Neural progenitor cell (in vitro differentiated cells): ENCODE data around the gene DOK5. TPM values are rescaled to one million over a fixed set of nuclear protein-coding genes. Genes with fewer than 3 reads are reported as not detected.
A peak's percentile ranks its signal among the peaks of the same experiment; 100 is the strongest.

ENCODE experiments used
- DNase-seq: peaks from one replicate; pipeline ENCODE4 v3.0.0-alpha.2; 2016; ENCODE audit warnings: low spot score
- H2AFZ ChIP-seq: fragments of 200-600 bp; sonication (generic); replicated peaks from 2 replicates; pipeline ENCODE4 v1.6.1; 2016; ENCODE audit warnings: antibody characterized with exemption
- H3F3A ChIP-seq: fragments of 200-600 bp; sonication (generic); 2 replicates; pipeline ENCODE4 v1.6.1; 2016; ENCODE audit warnings: antibody characterized with exemption, low read depth
- H3K27ac ChIP-seq: fragments of 200-600 bp; sonication (generic); 2 replicates; pipeline ENCODE4 v1.5.1; 2016; ENCODE audit warnings: mild to moderate bottlenecking
- H3K27me3 ChIP-seq: fragments of 200-600 bp; sonication (generic); 2 replicates; pipeline ENCODE4 v1.6.1; 2016; ENCODE audit warnings: mild to moderate bottlenecking, moderate library complexity
- H3K36me3 ChIP-seq: fragments of 200-600 bp; sonication (generic); 2 replicates; pipeline ENCODE4 v1.5.1; 2016
- H3K4me1 ChIP-seq: fragments of 200-600 bp; sonication (generic); 2 replicates; pipeline ENCODE4 v1.6.1; 2016; ENCODE audit warnings: mixed run types
- H3K4me2 ChIP-seq: fragments of 200-600 bp; sonication (generic); 2 replicates; pipeline ENCODE4 v1.6.1; 2016
- H3K4me3 ChIP-seq: fragments of 200-600 bp; sonication (generic); 2 replicates; pipeline ENCODE4 v1.5.1; 2016
- H3K79me2 ChIP-seq: fragments of 200-600 bp; sonication (generic); 2 replicates; pipeline ENCODE4 v1.6.1; 2016; ENCODE audit warnings: low read depth
- H3K9ac ChIP-seq: fragments of 200-600 bp; sonication (generic); 2 replicates; pipeline ENCODE4 v1.6.1; 2016
- H3K9me3 ChIP-seq: fragments of 200-600 bp; sonication (generic); 2 replicates; pipeline ENCODE4 v1.5.1; 2016; ENCODE audit warnings: low read depth
- H4K20me1 ChIP-seq: fragments of 200-600 bp; sonication (generic); 2 replicates; pipeline ENCODE4 v1.6.1; 2016; ENCODE audit warnings: low read depth
- H3K27ac Mint-ChIP-seq: 3 replicates; pipeline ENCODE4 v1.8.0; 2021; ENCODE audit warnings: mixed read lengths
- H3K27me3 Mint-ChIP-seq: 2 replicates; pipeline ENCODE4 v1.8.0; 2022; ENCODE audit warnings: low read depth, mild to moderate bottlenecking, inconsistent platforms, moderate library complexity, mixed read lengths; ENCODE audit not compliant: insufficient read depth
- H3K36me3 Mint-ChIP-seq: 3 replicates; pipeline ENCODE4 v1.8.0; 2021; ENCODE audit warnings: mixed read lengths
- H3K4me1 Mint-ChIP-seq: 3 replicates; pipeline ENCODE4 v1.8.0; 2021; ENCODE audit warnings: mixed read lengths
- H3K4me3 Mint-ChIP-seq: 3 replicates; pipeline ENCODE4 v1.8.0; 2021; ENCODE audit warnings: mild to moderate bottlenecking, moderate library complexity, mixed read lengths
- H3K9me3 Mint-ChIP-seq: 3 replicates; pipeline ENCODE4 v1.8.0; 2020; ENCODE audit warnings: mixed read lengths
- EZH2 ChIP-seq: fragments of 200-600 bp; sonication (generic); IDR thresholded peaks from 2 replicates; pipeline ENCODE4 v1.6.1; 2017; ENCODE audit warnings: antibody characterized with exemption, mild to moderate bottlenecking, moderate library complexity
- EZH2phosphoT487 ChIP-seq: fragments of 200-600 bp; sonication (generic); IDR thresholded peaks from 2 replicates; pipeline ENCODE4 v1.6.1; 2017; ENCODE audit warnings: antibody characterized with exemption
- total RNA-seq: library from RNA; depleted of rRNA; stranded (reverse); fragments of >200 nt; gene quantifications from 2 replicates; pipeline ENCODE4 v1.2.3, GENCODE V29; 2015; ENCODE audit warnings: low replicate concordance
- TF ChIP-seq, protein P1 (sequence below): fragments of 200-600 bp; sonication (generic); IDR thresholded peaks from 2 replicates; pipeline ENCODE4 v1.5.1; 2017; ENCODE audit warnings: antibody characterized with exemption, mild to moderate bottlenecking

The DOK5 gene
- total RNA-seq, 1 donor from 2014 or later, result 3.1 TPM

DNA sequence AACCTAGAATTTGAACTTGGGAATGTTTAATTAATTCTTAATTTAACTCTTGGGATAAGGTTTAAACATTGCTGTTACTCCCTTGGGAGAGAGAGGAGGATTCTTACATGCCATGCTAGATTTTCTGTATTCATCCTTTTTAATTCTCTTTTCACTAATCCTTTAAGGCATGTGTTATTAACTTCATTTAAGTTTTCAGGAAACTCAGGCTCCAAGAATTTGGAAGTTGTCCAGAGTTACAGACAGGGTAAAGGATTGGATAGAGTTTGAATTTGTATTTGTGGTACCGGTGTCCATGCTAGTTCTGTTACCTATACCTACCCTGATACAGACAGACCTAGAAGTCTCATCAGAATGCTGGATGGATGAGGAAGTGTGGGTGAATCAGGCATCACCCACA, 23.7 kb downstream of the DOK5 start:
- no peak overlapping the region for H3K27ac ChIP-seq
- no peaks in the 10 kb centered on the region for H3K27me3 ChIP-seq
- peaks cover 1% of the 10 kb centered on the region for H3K9me3 Mint-ChIP-seq
- H3K36me3 ChIP-seq, result no peaks in the 10 kb centered on the region
- H3K4me1 Mint-ChIP-seq, result peaks cover 18% of the 10 kb centered on the region
- H3K27me3 Mint-ChIP-seq, result peaks cover 2% of the 10 kb centered on the region
- H4K20me1 ChIP-seq, result no peaks in the 10 kb centered on the region
- no peak overlapping the region for H3K4me3 Mint-ChIP-seq
- no peaks in the 10 kb centered on the region for H3K79me2 ChIP-seq
- no peaks in the 10 kb centered on the region for H3K4me1 ChIP-seq
- H3K4me3 ChIP-seq, result no peak overlapping the region
- H3F3A ChIP-seq, result no peaks in the 10 kb centered on the region
- H3K27ac Mint-ChIP-seq, result peak overlapping the region; percentile 68
- no peak overlapping the region for H3K4me2 ChIP-seq
- H3K36me3 Mint-ChIP-seq, result peaks cover 14% of the 10 kb centered on the region
- no peaks in the 10 kb centered on the region for H3K9me3 ChIP-seq
- H2AFZ ChIP-seq, result no peak overlapping the region
- no peak overlapping the region for H3K9ac ChIP-seq
- TF ChIP-seq EZH2phosphoT487, result no peak
- no peak for TF ChIP-seq EZH2
- TF ChIP-seq, protein P1, sequence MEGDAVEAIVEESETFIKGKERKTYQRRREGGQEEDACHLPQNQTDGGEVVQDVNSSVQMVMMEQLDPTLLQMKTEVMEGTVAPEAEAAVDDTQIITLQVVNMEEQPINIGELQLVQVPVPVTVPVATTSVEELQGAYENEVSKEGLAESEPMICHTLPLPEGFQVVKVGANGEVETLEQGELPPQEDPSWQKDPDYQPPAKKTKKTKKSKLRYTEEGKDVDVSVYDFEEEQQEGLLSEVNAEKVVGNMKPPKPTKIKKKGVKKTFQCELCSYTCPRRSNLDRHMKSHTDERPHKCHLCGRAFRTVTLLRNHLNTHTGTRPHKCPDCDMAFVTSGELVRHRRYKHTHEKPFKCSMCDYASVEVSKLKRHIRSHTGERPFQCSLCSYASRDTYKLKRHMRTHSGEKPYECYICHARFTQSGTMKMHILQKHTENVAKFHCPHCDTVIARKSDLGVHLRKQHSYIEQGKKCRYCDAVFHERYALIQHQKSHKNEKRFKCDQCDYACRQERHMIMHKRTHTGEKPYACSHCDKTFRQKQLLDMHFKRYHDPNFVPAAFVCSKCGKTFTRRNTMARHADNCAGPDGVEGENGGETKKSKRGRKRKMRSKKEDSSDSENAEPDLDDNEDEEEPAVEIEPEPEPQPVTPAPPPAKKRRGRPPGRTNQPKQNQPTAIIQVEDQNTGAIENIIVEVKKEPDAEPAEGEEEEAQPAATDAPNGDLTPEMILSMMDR, result no peak
- no peak for DNase-seq

DNA sequence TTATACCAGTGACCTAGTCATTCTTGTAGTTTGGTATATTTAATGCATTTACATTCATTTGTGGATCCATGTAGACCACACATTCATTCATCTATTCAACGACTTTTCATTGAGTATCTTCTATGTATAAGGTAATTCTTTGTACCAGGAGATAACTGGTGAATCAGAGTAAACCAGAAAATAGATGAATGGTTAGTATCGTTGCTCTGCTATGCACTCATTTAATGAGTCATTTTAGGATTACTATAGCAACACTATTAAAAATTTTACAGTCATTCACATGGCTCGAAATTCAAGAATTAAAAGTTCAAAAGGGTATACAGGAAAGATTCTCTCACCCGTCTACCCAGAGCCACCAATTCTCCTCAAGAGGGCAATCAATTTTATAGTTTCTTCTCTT, 26.8 kb downstream of the DOK5 start:
- Histone ChIP-seq H3K4me3 (no peak overlapping the region), H3K36me3 (no peaks in the 10 kb centered on the region), H2AFZ (no peak overlapping the region), H3K4me2 (no peak overlapping the region), H3K27me3 (no peaks in the 10 kb centered on the region), H3F3A (no peaks in the 10 kb centered on the region), H3K9ac (no peak overlapping the region), H3K79me2 (no peaks in the 10 kb centered on the region), H3K27ac (no peak overlapping the region), H3K9me3 (no peaks in the 10 kb centered on the region), H4K20me1 (no peaks in the 10 kb centered on the region), H3K4me1 (no peaks in the 10 kb centered on the region)
- Mint-ChIP-seq H3K36me3 (peaks cover 27% of the 10 kb centered on the region), H3K4me3 (no peak overlapping the region), H3K27me3 (no peaks in the 10 kb centered on the region), H3K9me3 (peaks cover 4% of the 10 kb centered on the region), H3K4me1 (peaks cover 18% of the 10 kb centered on the region), H3K27ac (no peak overlapping the region)
- DNase-seq, result no peak
- TF ChIP-seq, protein P1, result no peak
- TF ChIP-seq EZH2phosphoT487 (no peak), EZH2 (no peak)

DNA sequence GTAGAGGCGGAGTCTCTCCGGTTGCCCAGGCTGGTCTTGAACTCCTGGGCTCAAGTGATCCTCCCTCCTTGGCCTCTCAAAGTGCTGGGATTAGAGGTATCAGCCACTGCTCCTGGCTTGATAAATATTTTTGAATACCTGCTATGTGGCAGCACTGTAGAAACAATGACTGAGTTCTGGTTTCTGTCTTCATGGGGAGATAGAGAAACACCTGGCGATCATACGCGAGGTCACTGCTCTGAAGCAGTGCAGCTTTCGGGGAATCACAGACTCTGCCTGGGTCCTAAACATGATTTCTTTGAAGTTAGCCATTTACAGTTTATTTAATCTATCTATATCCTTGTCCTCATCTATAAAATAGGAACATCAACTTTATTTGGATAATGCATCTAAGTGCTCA, 31.2 kb downstream of the DOK5 start:
- peaks cover 13% of the 10 kb centered on the region for H3K4me1 Mint-ChIP-seq
- no peaks in the 10 kb centered on the region for H3K36me3 ChIP-seq
- no peaks in the 10 kb centered on the region for H3F3A ChIP-seq
- no peak overlapping the region for H3K4me3 ChIP-seq
- H3K9ac ChIP-seq, result no peak overlapping the region
- H3K27me3 ChIP-seq, result no peaks in the 10 kb centered on the region
- H3K79me2 ChIP-seq, result no peaks in the 10 kb centered on the region
- peaks cover 9% of the 10 kb centered on the region for H3K4me1 ChIP-seq
- no peak overlapping the region for H3K27ac Mint-ChIP-seq
- no peak overlapping the region for H3K4me3 Mint-ChIP-seq
- H3K27ac ChIP-seq, result no peak overlapping the region
- no peak for TF ChIP-seq EZH2
- TF ChIP-seq, protein P1, result no peak
- no peak for TF ChIP-seq EZH2phosphoT487
- peaks cover 33% of the 10 kb centered on the region for H3K36me3 Mint-ChIP-seq
- H4K20me1 ChIP-seq, result no peaks in the 10 kb centered on the region
- no peak overlapping the region for H2AFZ ChIP-seq
- no peaks in the 10 kb centered on the region for H3K27me3 Mint-ChIP-seq
- DNase-seq, result no peak
- no peaks in the 10 kb centered on the region for H3K9me3 ChIP-seq
- no peak overlapping the region for H3K4me2 ChIP-seq
- peaks cover 8% of the 10 kb centered on the region for H3K9me3 Mint-ChIP-seq
